GM18909 (cell line): ENCODE results near the gene RASGRF1.
"Not testable (repeated sequence)": the region's sequence is repeated elsewhere in the genome, so short reads cannot be mapped to it uniquely, and the experiment has no call there.

ENCODE experiments used
- ATAC-seq: cut with Tn5 transposase; IDR thresholded peaks from one replicate; pipeline ENCODE4 v1.9.1; 2021; ENCODE audit warnings: mild to moderate bottlenecking; ENCODE audit not compliant: unreplicated experiment, poor library complexity

RASGRF1 gene

GRCh38 chr15:79016527-79017170 lies 73.9 kb downstream of the RASGRF1 start:
- ATAC-seq: no peak

- no peak for ATAC-seq
Observed at GRCh38 chr15:79015416-79015815, 75.2 kb downstream of the RASGRF1 start.

- no peak for ATAC-seq
Observed at GRCh38 chr15:79010278-79010677, 80.3 kb downstream of the RASGRF1 start.

GRCh38 chr15:79009379-79009778 lies 81.2 kb downstream of the RASGRF1 start:
- ATAC-seq: no peak

GRCh38 chr15:79008659-79009058 lies 81.9 kb downstream of the RASGRF1 start:
- no peak for ATAC-seq

- no peak for ATAC-seq
Observed at GRCh38 chr15:79007066-79007465, 83.5 kb downstream of the RASGRF1 start.

- ATAC-seq: no peak
Observed at GRCh38 chr15:79006071-79006470, 84.5 kb downstream of the RASGRF1 start.

GRCh38 chr15:79004336-79004735 lies 86.2 kb downstream of the RASGRF1 start:
- ATAC-seq: peak; percentile 75

GRCh38 chr15:79003896-79004295 lies 86.7 kb downstream of the RASGRF1 start:
- no peak for ATAC-seq

- ATAC-seq: no peak
Observed at GRCh38 chr15:79003301-79003700, 87.3 kb downstream of the RASGRF1 start.

GRCh38 chr15:79002581-79002980 lies 88.0 kb downstream of the RASGRF1 start:
- no peak for ATAC-seq

- no peak for ATAC-seq
Observed at GRCh38 chr15:78999636-79000035, 90.9 kb downstream of the RASGRF1 start.

- no peak for ATAC-seq
Observed at GRCh38 chr15:78998526-78998925, 92.1 kb downstream of the RASGRF1 start.

- ATAC-seq: no peak
Observed at GRCh38 chr15:78997981-78998499, 92.5 kb downstream of the RASGRF1 start.

GRCh38 chr15:78996894-78997275 lies 93.7 kb downstream of the RASGRF1 start:
- no peak for ATAC-seq

- no peak for ATAC-seq
Observed at GRCh38 chr15:78995921-78996893, 94.4 kb downstream of the RASGRF1 start.

- ATAC-seq: not testable (repeated sequence)
Observed at GRCh38 chr15:78995161-78995560, 95.4 kb downstream of the RASGRF1 start.

GRCh38 chr15:78993931-78994530 lies 96.5 kb downstream of the RASGRF1 start:
- no peak for ATAC-seq

GRCh38 chr15:78993257-78993930 lies 97.2 kb downstream of the RASGRF1 start:
- ATAC-seq: no peak
